ENCODE results near the gene AHR. TPM values are rescaled to one million over a fixed set of nuclear protein-coding genes. Genes with fewer than 3 reads are reported as not detected.

The AHR gene
- total and polyA plus RNA-seq, 4 experiments from 2014 or later: 5.3 to 38.8 (median 27.3) TPM

- POLR2A ChIA-PET (ENCODE audit: partially characterized antibody): no interaction called here
- no peaks in the 10 kb centered on the region for H3K27me3 Mint-ChIP-seq
- no peak overlapping the region for H3K27ac Mint-ChIP-seq
- CTCF ChIA-PET (ENCODE audit: partially characterized antibody): no interaction called here
- intact Hi-C loops (cut with micrococcal nuclease): no loop called here
- Histone ChIP-seq H3K4me3 (ENCODE audit: low read length in 2 of 2) (no peak overlapping the region), H3K9me3 (ENCODE audit: control insufficient read depth in 1 of 2, low read length in 2 of 2) (no peaks in the 10 kb centered on the region), H3K4me1 (ENCODE audit: insufficient read depth, low read length) (no peaks in the 10 kb centered on the region), H3K27ac (ENCODE audit: low read depth, low read length) (no peak overlapping the region), H3K36me3 (ENCODE audit: insufficient read depth, low read length) (no peaks in the 10 kb centered on the region), H3K27me3 (ENCODE audit: insufficient read depth, low read length) (no peaks in the 10 kb centered on the region)
- no peaks in the 10 kb centered on the region for H3K36me3 Mint-ChIP-seq
- H3K4me1 Mint-ChIP-seq: peaks cover 0 to under 1% (median 0%) of the 10 kb centered on the region in 4 donors
- no peaks in the 10 kb centered on the region for H3K9me3 Mint-ChIP-seq
- no peak for DNase-seq
- no peak overlapping the region for H3K4me3 Mint-ChIP-seq
These were observed 72.6 kb downstream of the AHR start for GRCh38 chr7:17370901-17371585.

- POLR2A ChIA-PET (ENCODE audit: partially characterized antibody): no interaction called here
These were observed 73.4 kb downstream of the AHR start for GRCh38 chr7:17371671-17372524.

GRCh38 chr7:17374157-17374556, 75.7 kb downstream of the AHR start:
- no peaks in the 10 kb centered on the region for H3K36me3 Mint-ChIP-seq
- intact Hi-C loops (cut with micrococcal nuclease): no loop called here

More at GRCh38 chr7:17371671-17372524, 73.4 kb downstream of the AHR start:
- no peak overlapping the region for H3K27ac Mint-ChIP-seq
- Histone ChIP-seq H3K27me3 (ENCODE audit: insufficient read depth, low read length) (no peaks in the 10 kb centered on the region), H3K27ac (ENCODE audit: low read depth, low read length) (no peak overlapping the region), H3K9me3 (ENCODE audit: control insufficient read depth in 1 of 2, low read length in 2 of 2) (no peaks in the 10 kb centered on the region), H3K4me3 (ENCODE audit: low read length in 2 of 2) (no peak overlapping the region), H3K36me3 (ENCODE audit: insufficient read depth, low read length) (no peaks in the 10 kb centered on the region), H3K4me1 (ENCODE audit: insufficient read depth, low read length) (no peaks in the 10 kb centered on the region)
- no peak overlapping the region for H3K4me3 Mint-ChIP-seq
- no peak for DNase-seq
- H3K36me3 Mint-ChIP-seq: no peaks in the 10 kb centered on the region
- no peaks in the 10 kb centered on the region for H3K27me3 Mint-ChIP-seq
- no peaks in the 10 kb centered on the region for H3K9me3 Mint-ChIP-seq
- intact Hi-C loops (cut with micrococcal nuclease): no loop called here
- CTCF ChIA-PET (ENCODE audit: partially characterized antibody): no interaction called here
- H3K4me1 Mint-ChIP-seq: no peaks in the 10 kb centered on the region

GRCh38 chr7:17374654-17375053, 76.2 kb downstream of the AHR start:
- H3K36me3 ChIP-seq (ENCODE audit: insufficient read depth, low read length): no peaks in the 10 kb centered on the region
- Mint-ChIP-seq H3K27ac (no peak overlapping the region), H3K4me1 (no peaks in the 10 kb centered on the region), H3K4me3 (no peak overlapping the region), H3K27me3 (no peaks in the 10 kb centered on the region), H3K9me3 (no peaks in the 10 kb centered on the region), H3K36me3 (no peaks in the 10 kb centered on the region)
- DNase-seq: no peak
- no peak overlapping the region for H3K4me3 ChIP-seq (ENCODE audit: low read length in 2 of 2)
- no peaks in the 10 kb centered on the region for H3K9me3 ChIP-seq (ENCODE audit: control insufficient read depth in 1 of 2, low read length in 2 of 2)
- ChIA-PET CTCF (ENCODE audit: partially characterized antibody) (interaction anchor here (1.2 kb wide), 1 partner anchor 70 kb away, joined by 3 read pairs; no protein-coding TSS in a partner anchor), POLR2A (ENCODE audit: partially characterized antibody) (no interaction called here)
- intact Hi-C loops (cut with micrococcal nuclease): no loop called here
- no peak overlapping the region for H3K27ac ChIP-seq (ENCODE audit: low read depth, low read length)
- no peaks in the 10 kb centered on the region for H3K4me1 ChIP-seq (ENCODE audit: insufficient read depth, low read length)
- no peaks in the 10 kb centered on the region for H3K27me3 ChIP-seq (ENCODE audit: insufficient read depth, low read length)

More at GRCh38 chr7:17374157-17374556, 75.7 kb downstream of the AHR start:
- peak overlapping the region in 1 of 7 donors; percentile 66 for H3K27ac Mint-ChIP-seq
- no peaks in the 10 kb centered on the region for H3K4me1 ChIP-seq (ENCODE audit: insufficient read depth, low read length)
- H3K4me3 Mint-ChIP-seq: no peak overlapping the region
- no peaks in the 10 kb centered on the region for H3K4me1 Mint-ChIP-seq
- no peaks in the 10 kb centered on the region for H3K36me3 ChIP-seq (ENCODE audit: insufficient read depth, low read length)
- H3K4me3 ChIP-seq (ENCODE audit: low read length in 2 of 2): no peak overlapping the region
- no peaks in the 10 kb centered on the region for H3K27me3 ChIP-seq (ENCODE audit: insufficient read depth, low read length)
- no peaks in the 10 kb centered on the region for H3K9me3 ChIP-seq (ENCODE audit: control insufficient read depth in 1 of 2, low read length in 2 of 2)
- no peaks in the 10 kb centered on the region for H3K9me3 Mint-ChIP-seq
- ChIA-PET CTCF (ENCODE audit: partially characterized antibody) (interaction anchor here (1.2 kb wide), 1 partner anchor 69 kb away, joined by 3 read pairs; no protein-coding TSS in a partner anchor), POLR2A (ENCODE audit: partially characterized antibody) (no interaction called here)
- H3K27me3 Mint-ChIP-seq: no peaks in the 10 kb centered on the region
- DNase-seq: no peak
- no peak overlapping the region for H3K27ac ChIP-seq (ENCODE audit: low read depth, low read length)

GRCh38 chr7:17376595-17376994, 78.1 kb downstream of the AHR start:
- no peak overlapping the region for H3K4me3 Mint-ChIP-seq

GRCh38 chr7:17380736-17381662, 82.5 kb downstream of the AHR start:
- H3K27ac ChIP-seq (ENCODE audit: low read depth, low read length): no peak overlapping the region
- Mint-ChIP-seq H3K27me3 (no peaks in the 10 kb centered on the region), H3K4me3 (no peak overlapping the region), H3K27ac (no peak overlapping the region), H3K9me3 (no peaks in the 10 kb centered on the region), H3K4me1 (no peaks in the 10 kb centered on the region), H3K36me3 (no peaks in the 10 kb centered on the region)
- no peaks in the 10 kb centered on the region for H3K27me3 ChIP-seq (ENCODE audit: insufficient read depth, low read length)
- no peaks in the 10 kb centered on the region for H3K4me1 ChIP-seq (ENCODE audit: insufficient read depth, low read length)
- POLR2A ChIA-PET (ENCODE audit: partially characterized antibody): no interaction called here
- intact Hi-C loops (cut with micrococcal nuclease): no loop called here
- DNase-seq: no peak
- H3K36me3 ChIP-seq (ENCODE audit: insufficient read depth, low read length): no peaks in the 10 kb centered on the region
- H3K4me3 ChIP-seq (ENCODE audit: low read length in 2 of 2): no peak overlapping the region
- no peaks in the 10 kb centered on the region for H3K9me3 ChIP-seq (ENCODE audit: control insufficient read depth in 1 of 2, low read length in 2 of 2)
- CTCF ChIA-PET (ENCODE audit: partially characterized antibody): no interaction called here

More at GRCh38 chr7:17376595-17376994, 78.1 kb downstream of the AHR start:
- Mint-ChIP-seq H3K27me3 (no peaks in the 10 kb centered on the region), H3K27ac (no peak overlapping the region), H3K9me3 (no peaks in the 10 kb centered on the region), H3K4me1 (no peaks in the 10 kb centered on the region), H3K36me3 (no peaks in the 10 kb centered on the region)
- intact Hi-C loops (cut with micrococcal nuclease): no loop called here
- H3K9me3 ChIP-seq (ENCODE audit: control insufficient read depth in 1 of 2, low read length in 2 of 2): no peaks in the 10 kb centered on the region
- no peak for DNase-seq
- H3K27ac ChIP-seq (ENCODE audit: low read depth, low read length): no peak overlapping the region
- H3K36me3 ChIP-seq (ENCODE audit: insufficient read depth, low read length): no peaks in the 10 kb centered on the region
- ChIA-PET CTCF (ENCODE audit: partially characterized antibody) (no interaction called here), POLR2A (ENCODE audit: partially characterized antibody) (no interaction called here)
- no peak overlapping the region for H3K4me3 ChIP-seq (ENCODE audit: low read length in 2 of 2)
- no peaks in the 10 kb centered on the region for H3K27me3 ChIP-seq (ENCODE audit: insufficient read depth, low read length)
- H3K4me1 ChIP-seq (ENCODE audit: insufficient read depth, low read length): no peaks in the 10 kb centered on the region

Data from CD4-positive, alpha-beta memory T cell (primary cell).